C4-2B (cell line): ENCODE measurements around the gene PARVA.

Experiments used
- H3K27ac ChIP-seq: fragments of 450-650 bp; 2 replicates; pipeline ENCODE4 v1.5.1; 2017
- CTCF ChIP-seq: fragments of 450-650 bp; conservative IDR thresholded peaks from 2 replicates; pipeline ENCODE4 v1.5.1; 2017; ENCODE audit warnings: mild to moderate bottlenecking
- ZFX ChIP-seq: fragments of 450-650 bp; IDR thresholded peaks from 2 replicates; pipeline ENCODE4 v1.6.1; 2017

The PARVA gene

DNA sequence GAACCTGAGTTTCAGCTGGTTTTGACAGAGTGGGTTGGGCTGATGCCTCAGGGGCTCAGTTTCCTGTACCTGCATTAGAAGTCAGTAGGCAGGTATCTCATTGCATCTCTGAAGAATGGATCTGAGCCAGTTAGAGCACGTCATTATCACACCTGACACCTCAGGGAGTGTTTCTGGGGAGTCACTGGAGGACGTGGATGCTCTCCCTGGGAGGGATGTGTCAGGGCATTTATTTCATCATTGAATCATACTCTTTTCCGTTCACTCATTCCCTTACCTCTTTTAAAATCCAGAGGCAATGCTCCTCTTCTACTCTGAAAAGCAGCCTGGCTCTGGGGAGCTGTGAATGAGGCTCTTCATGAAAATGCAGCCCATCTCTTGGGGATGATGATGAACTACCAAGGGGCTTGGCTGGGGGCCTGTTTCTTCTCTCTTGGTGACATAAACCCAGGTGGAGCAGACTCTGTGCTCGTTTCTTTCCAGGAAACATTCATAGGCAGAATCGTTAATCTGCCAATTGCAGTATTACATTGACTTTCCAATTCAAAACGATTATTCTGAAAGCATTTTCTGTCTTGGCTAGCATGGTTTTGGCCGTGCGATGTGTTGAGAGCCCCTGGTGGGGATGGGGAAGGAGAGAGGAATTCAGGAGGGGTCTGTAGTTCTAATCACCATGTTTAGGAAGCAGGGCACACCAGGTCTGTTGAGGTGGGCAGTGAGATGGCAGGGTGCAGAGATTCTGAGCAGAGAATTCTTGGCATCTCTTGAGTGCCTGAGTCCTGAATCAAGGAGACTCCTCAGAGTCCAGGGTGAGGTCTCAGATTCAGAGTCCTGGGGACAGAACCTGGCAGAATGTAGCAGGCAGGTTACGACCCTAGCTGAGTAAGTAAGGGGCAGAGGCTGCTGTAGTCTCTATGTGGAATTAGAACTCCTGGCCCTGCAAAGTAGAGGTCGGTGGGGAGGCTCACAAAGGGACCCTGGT lies 12.6 kb downstream of the PARVA start:
- TF ChIP-seq CTCF, result no peak
- no peak for TF ChIP-seq ZFX
- peak overlapping the region; percentile 15; the same call in 1 of the 2 replicates for H3K27ac ChIP-seq

DNA sequence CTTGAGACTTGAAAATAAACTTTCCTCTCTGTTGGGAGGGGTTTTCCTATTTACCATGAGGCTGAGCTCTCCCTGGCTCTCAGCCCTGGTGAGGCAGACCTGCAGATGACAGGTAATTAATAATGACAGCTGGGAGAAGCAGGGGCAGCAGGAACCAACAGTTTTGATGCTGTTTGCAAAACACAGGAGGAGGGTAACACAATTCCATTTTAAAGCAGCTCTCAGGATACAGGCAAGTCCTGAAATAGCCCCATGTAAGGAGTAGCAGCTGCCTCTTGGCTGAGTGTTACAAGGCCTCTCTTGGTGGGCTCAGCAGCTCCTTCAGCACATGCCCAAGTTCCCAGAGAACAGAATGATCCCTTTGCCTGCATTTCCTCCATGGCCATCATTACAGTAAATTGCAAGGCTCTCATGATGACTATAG lies 13.3 kb downstream of the PARVA start:
- H3K27ac ChIP-seq, result no peak overlapping the region
- TF ChIP-seq ZFX (no peak), CTCF (no peak)

GRCh38 chr11:12392672-12393071 lies 15.3 kb downstream of the PARVA start:
- H3K27ac ChIP-seq, result no peak overlapping the region
- TF ChIP-seq ZFX (no peak), CTCF (no peak)

DNA sequence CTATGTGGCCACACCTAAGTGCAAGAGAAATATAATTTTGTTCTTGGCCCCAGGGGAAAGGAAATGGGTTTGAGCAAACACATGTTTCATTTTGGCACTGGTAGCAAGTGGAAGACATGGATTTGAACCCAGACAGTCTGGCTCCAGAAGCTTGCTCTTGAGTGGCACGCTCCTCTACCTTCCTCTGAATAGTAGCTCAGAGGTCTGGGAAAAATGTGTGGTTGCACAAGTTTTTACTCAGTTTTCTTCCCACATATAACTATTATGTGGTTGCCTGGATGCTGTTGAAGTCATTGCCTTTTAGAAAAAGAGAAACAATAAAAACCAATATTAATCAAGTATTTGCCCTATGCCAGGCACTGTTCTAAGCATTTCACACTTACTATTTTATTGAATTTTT lies 16.3 kb downstream of the PARVA start:
- TF ChIP-seq CTCF, result no peak
- TF ChIP-seq ZFX, result no peak
- no peak overlapping the region for H3K27ac ChIP-seq

DNA sequence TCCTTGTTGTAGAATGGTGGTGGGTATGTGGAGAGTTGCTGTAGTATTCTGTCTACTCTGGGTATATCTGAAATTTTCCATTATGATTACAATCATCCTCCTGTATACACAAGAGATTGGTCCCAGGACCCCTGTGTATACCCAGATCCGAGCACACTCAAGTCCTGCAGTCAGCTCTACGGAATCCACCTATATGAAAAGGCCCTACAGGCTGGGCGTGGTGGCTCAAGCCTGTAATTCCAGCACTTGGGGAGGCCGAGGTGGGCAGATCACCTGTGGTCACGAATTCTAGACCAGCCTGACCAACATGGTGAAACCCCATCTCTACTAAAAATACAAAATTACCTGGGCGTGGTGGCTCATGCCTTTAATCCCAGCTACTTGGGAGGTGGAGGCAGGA lies 17.2 kb downstream of the PARVA start:
- no peak overlapping the region for H3K27ac ChIP-seq
- TF ChIP-seq ZFX, result no peak

- no peak for TF ChIP-seq ZFX
- TF ChIP-seq CTCF, result no peak
- H3K27ac ChIP-seq, result no peak overlapping the region
These were observed 18.0 kb downstream of the PARVA start for GRCh38 chr11:12395333-12395732.

DNA sequence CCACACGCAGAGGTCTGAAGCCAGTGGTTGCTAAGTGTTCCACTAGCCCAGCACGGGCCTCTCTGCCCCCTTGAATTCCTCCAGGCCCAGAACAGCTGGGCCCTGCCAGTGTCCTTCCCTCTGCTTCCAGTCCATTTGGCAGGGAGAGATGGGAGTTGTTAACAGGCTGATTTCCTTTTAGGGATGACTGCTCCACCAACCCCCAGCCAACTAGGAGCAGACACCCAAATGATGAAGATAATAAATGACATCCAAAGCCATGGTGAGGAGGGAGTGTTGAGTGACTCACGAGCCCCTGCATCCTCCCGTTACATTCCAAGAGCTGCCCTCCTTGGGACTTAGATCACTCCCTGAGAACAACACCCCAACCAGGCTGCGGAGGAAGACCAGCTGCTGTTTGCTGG lies 20.6 kb downstream of the PARVA start:
- no peak overlapping the region for H3K27ac ChIP-seq
- no peak for TF ChIP-seq ZFX
- no peak for TF ChIP-seq CTCF

- no peak overlapping the region for H3K27ac ChIP-seq
- TF ChIP-seq ZFX (no peak), CTCF (no peak)
These were observed 22.0 kb downstream of the PARVA start for GRCh38 chr11:12399355-12399754.
